Measurements from ENCODE around the gene PLA2G4F. TPM values are rescaled to one million over a fixed set of nuclear protein-coding genes. Genes with fewer than 3 reads are reported as not detected.
A peak's percentile ranks its signal among the peaks of the same experiment; 100 is the strongest.
"Not testable (repeated sequence)": the region's sequence is repeated elsewhere in the genome, so short reads cannot be mapped to it uniquely, and the experiment has no call there.

Gene PLA2G4F
- total RNA-seq, 1 donor from 2014 or later = 0.20 TPM

GRCh38 chr15:42100021-42100800 is 56.2 kb downstream of the PLA2G4F start:
- DNase-seq (ENCODE audit: low read depth) = peak; percentile 38

- no peak for DNase-seq (ENCODE audit: low read depth)
These were observed 59.4 kb downstream of the PLA2G4F start for GRCh38 chr15:42097018-42097417.

- DNase-seq (ENCODE audit: low read depth) = no peak
These were observed 61.9 kb downstream of the PLA2G4F start, which contains the start of gene PLA2G4D for GRCh38 chr15:42094512-42094963. TSS of gene PLA2G4D (minus strand) at chr15:42094562. CDS start at chr15:42094459, 103 bp downstream.

GRCh38 chr15:42093966-42094365 is 62.5 kb downstream of the PLA2G4F start:
- DNase-seq (ENCODE audit: low read depth) = no peak

GRCh38 chr15:42092398-42093318 is 63.8 kb downstream of the PLA2G4F start:
- peak; percentile 18 for DNase-seq (ENCODE audit: low read depth)

- DNase-seq (ENCODE audit: low read depth) = not testable (repeated sequence)
These were observed 64.6 kb downstream of the PLA2G4F start for GRCh38 chr15:42091753-42092397.

GRCh38 chr15:42090781-42091180 is 65.7 kb downstream of the PLA2G4F start:
- no peak for DNase-seq (ENCODE audit: low read depth)

GRCh38 chr15:42090370-42090769 is 66.1 kb downstream of the PLA2G4F start:
- DNase-seq (ENCODE audit: low read depth) = no peak

- DNase-seq (ENCODE audit: low read depth) = no peak
These were observed 66.5 kb downstream of the PLA2G4F start for GRCh38 chr15:42089942-42090341.

Other genes with a start within 250 kb of the PLA2G4F start
- 55.9 and 57.1 TPM in 2 replicates for gene EHD4, start 184.1 kb downstream of the PLA2G4F start, total RNA-seq
- gene PLA2G4E, start 135.6 kb downstream of the PLA2G4F start, total RNA-seq = not detected in 2 replicates
- gene PLA2G4D, start 62.1 kb downstream of the PLA2G4F start, total RNA-seq = not detected in 2 replicates
- 26.4 and 62.5 TPM in 2 replicates for gene VPS39, start 51.7 kb upstream of the PLA2G4F start, total RNA-seq
- 20.9 and 22.4 TPM in 2 replicates for gene GANC, start 116.6 kb upstream of the PLA2G4F start, total RNA-seq
- 44.8 and 72.8 TPM in 2 replicates for gene TMEM87A, start 116.8 kb upstream of the PLA2G4F start, total RNA-seq
- 0.35 and 3.6 TPM in 2 replicates for gene CAPN3, start 202.9 kb upstream of the PLA2G4F start, total RNA-seq

Measured in renal cortical epithelial cell (primary cell).